Hematopoietic multipotent progenitor cell treated with erythropoietin and hydrocortisone succinate and interleukin-3 and kit ligand, for 17 days (in vitro differentiated cells): ENCODE measurements around the gene KDM4D.
"Not testable (repeated sequence)": the region's sequence is repeated elsewhere in the genome, so short reads cannot be mapped to it uniquely, and the experiment has no call there.

Source experiments
- DNase-seq: peaks from one replicate; pipeline ENCODE4 v3.0.0-alpha.2; 2015; ENCODE audit warnings: low spot score

KDM4D gene

GRCh38 chr11:95033051-95033450 is 59.5 kb downstream of the KDM4D start:
- DNase-seq, result no peak

- no peak for DNase-seq
Measured at GRCh38 chr11:95035316-95035715, 61.8 kb downstream of the KDM4D start.

- not testable (repeated sequence) for DNase-seq
Measured at GRCh38 chr11:95037356-95038035, 64.0 kb downstream of the KDM4D start.

- no peak for DNase-seq
Measured at GRCh38 chr11:95042239-95042638, 68.7 kb downstream of the KDM4D start.

DNA sequence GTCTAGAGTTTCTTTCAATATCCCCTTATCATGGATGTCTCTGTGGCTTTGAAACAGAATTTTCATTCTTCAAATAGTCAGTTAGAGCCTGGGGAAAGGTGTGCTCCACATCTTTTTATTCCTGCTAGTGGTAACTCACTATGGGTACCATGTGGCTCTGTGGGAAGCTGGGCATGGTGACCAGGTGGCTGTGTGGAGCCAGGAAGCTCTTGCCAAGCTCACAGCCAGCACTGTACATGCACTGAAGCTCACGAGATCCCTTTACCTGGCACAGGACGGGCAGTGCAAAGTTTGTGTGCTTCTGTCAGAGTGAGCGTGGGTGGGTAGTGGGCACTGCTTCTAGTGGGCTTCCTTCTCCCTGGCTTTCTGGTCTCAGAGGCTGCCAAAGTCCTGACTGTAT is 69.4 kb downstream of the KDM4D start:
- no peak for DNase-seq

GRCh38 chr11:95044010-95044409 is 70.5 kb downstream of the KDM4D start:
- DNase-seq, result no peak

DNA sequence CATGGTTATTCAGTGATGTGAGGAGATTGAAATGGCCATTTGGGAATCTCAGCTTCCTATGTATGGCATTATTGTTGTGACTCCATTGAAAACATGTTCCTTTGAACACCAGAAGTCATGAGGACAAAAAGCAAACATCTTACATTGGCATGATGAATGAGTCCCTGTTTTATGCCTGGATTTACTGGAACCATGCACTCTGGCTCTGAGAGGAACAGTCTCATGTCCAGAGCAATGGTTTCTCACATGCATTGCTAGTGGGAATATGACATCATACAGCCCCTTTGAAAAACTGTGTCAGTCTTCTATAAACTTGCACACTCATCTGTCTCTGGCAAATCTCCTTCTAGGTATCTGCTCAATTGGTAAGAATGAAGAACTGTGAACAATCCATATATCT is 72.3 kb downstream of the KDM4D start:
- no peak for DNase-seq
